GM21390 (cell line): ENCODE data around the gene TPPP3.
"Not testable (repeated sequence)": the region's sequence is repeated elsewhere in the genome, so short reads cannot be mapped to it uniquely, and the experiment has no call there.

Experiments used
- ATAC-seq: cut with Tn5 transposase; IDR thresholded peaks from one replicate; pipeline ENCODE4 v1.9.1; 2021; ENCODE audit not compliant: unreplicated experiment

Gene TPPP3

GRCh38 chr16:67426022-67426421 lies 32.7 kb upstream of the TPPP3 start:
- no peak for ATAC-seq

- no peak for ATAC-seq
Measured at GRCh38 chr16:67425580-67425979, 32.3 kb upstream of the TPPP3 start.

- no peak for ATAC-seq
Measured at GRCh38 chr16:67425061-67425460, 31.8 kb upstream of the TPPP3 start.

GRCh38 chr16:67424261-67424615 lies 30.9 kb upstream of the TPPP3 start:
- ATAC-seq, result no peak

- no peak for ATAC-seq
Measured at GRCh38 chr16:67423611-67424260, 30.4 kb upstream of the TPPP3 start.

- no peak for ATAC-seq
Measured at GRCh38 chr16:67423015-67423414, 29.7 kb upstream of the TPPP3 start.

GRCh38 chr16:67421030-67421429 lies 27.7 kb upstream of the TPPP3 start:
- ATAC-seq, result no peak

GRCh38 chr16:67419931-67420330 lies 26.6 kb upstream of the TPPP3 start:
- ATAC-seq, result no peak

GRCh38 chr16:67419502-67419901 lies 26.2 kb upstream of the TPPP3 start:
- ATAC-seq, result no peak

- ATAC-seq, result no peak
Measured at GRCh38 chr16:67417333-67418061, 24.2 kb upstream of the TPPP3 start.

- peak; percentile 67 for ATAC-seq
Measured at GRCh38 chr16:67415872-67416793, 22.8 kb upstream of the TPPP3 start, which contains the start of gene ZDHHC1. TSS of gene ZDHHC1 (minus strand) at chr16:67416477. CDS start at chr16:67407775, 8,702 bp downstream.

- ATAC-seq, result not testable (repeated sequence)
Measured at GRCh38 chr16:67415421-67415820, 22.1 kb upstream of the TPPP3 start.

GRCh38 chr16:67413978-67414911 lies 20.9 kb upstream of the TPPP3 start:
- ATAC-seq, result no peak

- ATAC-seq, result no peak
Measured at GRCh38 chr16:67412294-67412693, 19.0 kb upstream of the TPPP3 start.

GRCh38 chr16:67411339-67411738 lies 18.0 kb upstream of the TPPP3 start:
- ATAC-seq, result no peak

- ATAC-seq, result no peak
Measured at GRCh38 chr16:67409631-67410030, 16.3 kb upstream of the TPPP3 start.

- no peak for ATAC-seq
Measured at GRCh38 chr16:67407788-67408452, 14.6 kb upstream of the TPPP3 start.

GRCh38 chr16:67407176-67407787 lies 14.0 kb upstream of the TPPP3 start:
- no peak for ATAC-seq

- ATAC-seq, result no peak
Measured at GRCh38 chr16:67406111-67406971, 13.0 kb upstream of the TPPP3 start.
